COLO829 (cell line): ENCODE data around the gene SYTL3.

Experiments
- DNase-seq: peaks from one replicate; pipeline ENCODE4 v3.0.0; 2012; ENCODE audit warnings: low spot score

The SYTL3 gene

GRCh38 chr6:158793432-158793831 lies 143.6 kb downstream of the SYTL3 start:
- peak; percentile 45 for DNase-seq

- DNase-seq: no peak
These were observed 145.7 kb downstream of the SYTL3 start for GRCh38 chr6:158795516-158795915.

GRCh38 chr6:158796353-158796752 lies 146.5 kb downstream of the SYTL3 start:
- no peak for DNase-seq

GRCh38 chr6:158797331-158798310 lies 147.8 kb downstream of the SYTL3 start:
- no peak for DNase-seq

GRCh38 chr6:158798311-158798710 lies 148.5 kb downstream of the SYTL3 start:
- DNase-seq: no peak

GRCh38 chr6:158799051-158799792 lies 149.4 kb downstream of the SYTL3 start:
- peak; percentile 32 for DNase-seq

- no peak for DNase-seq
These were observed 151.9 kb downstream of the SYTL3 start for GRCh38 chr6:158801655-158802294.

GRCh38 chr6:158803733-158804143 lies 153.9 kb downstream of the SYTL3 start:
- peak; percentile 26 for DNase-seq

GRCh38 chr6:158804207-158804606 lies 154.4 kb downstream of the SYTL3 start:
- DNase-seq: no peak

GRCh38 chr6:158805698-158806377 lies 156.0 kb downstream of the SYTL3 start:
- no peak for DNase-seq

GRCh38 chr6:158807515-158808441 lies 157.9 kb downstream of the SYTL3 start:
- DNase-seq: no peak

- DNase-seq: no peak
These were observed 158.6 kb downstream of the SYTL3 start for GRCh38 chr6:158808442-158808833.

- no peak for DNase-seq
These were observed 159.3 kb downstream of the SYTL3 start for GRCh38 chr6:158808941-158809678.

GRCh38 chr6:158810155-158811095 lies 160.6 kb downstream of the SYTL3 start:
- no peak for DNase-seq

GRCh38 chr6:158812611-158813010 lies 162.8 kb downstream of the SYTL3 start:
- DNase-seq: no peak

- DNase-seq: no peak
These were observed 163.2 kb downstream of the SYTL3 start for GRCh38 chr6:158813032-158813431.
